Peyer's patch (tissue), 4 donors: ENCODE measurements around the gene KLHL25.
"Not testable (repeated sequence)": the region's sequence is repeated elsewhere in the genome, so short reads cannot be mapped to it uniquely, and the experiment has no call there.

ENCODE experiments used
- POLR2A ChIP-seq, 2 donors: fragments of 450-650 bp; IDR thresholded peaks; one replicate each; pipeline ENCODE4 v1.5.1; 2017; ENCODE audit warnings: antibody characterized with exemption in 2 of 2, mild to moderate bottlenecking in 2 of 2, moderate library complexity in 2 of 2
- TF ChIP-seq, protein P1 (sequence below), 6 experiments: fragments of 450-650 bp in 4 of 6; fragments of 200-600 bp in 2 of 6; sonication (generic) in 1 of 6; IDR thresholded peaks; one replicate each; pipeline ENCODE4 v1.5.1; 2017 to 2019; ENCODE audit warnings: antibody characterized with exemption in 6 of 6, mild to moderate bottlenecking in 3 of 6, moderate library complexity in 1 of 6

DNA sequence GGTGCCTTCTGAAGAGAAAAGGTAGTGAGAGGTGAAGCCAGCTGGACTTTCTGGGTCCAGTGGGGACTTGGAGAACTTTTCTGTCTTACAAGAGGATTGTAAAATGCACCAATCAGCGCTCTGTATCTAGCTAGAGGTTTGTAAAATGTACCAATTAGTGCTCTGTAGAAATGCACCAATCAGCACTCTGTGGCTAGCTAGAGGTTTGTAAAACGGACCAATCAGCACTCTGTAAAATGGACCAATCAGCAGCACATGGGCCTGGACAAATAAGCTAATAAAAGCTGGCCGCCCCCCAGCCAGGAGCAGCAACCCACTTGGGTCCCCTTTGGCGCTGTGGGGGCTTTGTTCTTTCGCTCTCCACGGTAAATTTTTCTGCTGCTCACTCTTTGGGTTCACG, 1.6 kb upstream of the KLHL25 start:
- TF ChIP-seq, protein P1, sequence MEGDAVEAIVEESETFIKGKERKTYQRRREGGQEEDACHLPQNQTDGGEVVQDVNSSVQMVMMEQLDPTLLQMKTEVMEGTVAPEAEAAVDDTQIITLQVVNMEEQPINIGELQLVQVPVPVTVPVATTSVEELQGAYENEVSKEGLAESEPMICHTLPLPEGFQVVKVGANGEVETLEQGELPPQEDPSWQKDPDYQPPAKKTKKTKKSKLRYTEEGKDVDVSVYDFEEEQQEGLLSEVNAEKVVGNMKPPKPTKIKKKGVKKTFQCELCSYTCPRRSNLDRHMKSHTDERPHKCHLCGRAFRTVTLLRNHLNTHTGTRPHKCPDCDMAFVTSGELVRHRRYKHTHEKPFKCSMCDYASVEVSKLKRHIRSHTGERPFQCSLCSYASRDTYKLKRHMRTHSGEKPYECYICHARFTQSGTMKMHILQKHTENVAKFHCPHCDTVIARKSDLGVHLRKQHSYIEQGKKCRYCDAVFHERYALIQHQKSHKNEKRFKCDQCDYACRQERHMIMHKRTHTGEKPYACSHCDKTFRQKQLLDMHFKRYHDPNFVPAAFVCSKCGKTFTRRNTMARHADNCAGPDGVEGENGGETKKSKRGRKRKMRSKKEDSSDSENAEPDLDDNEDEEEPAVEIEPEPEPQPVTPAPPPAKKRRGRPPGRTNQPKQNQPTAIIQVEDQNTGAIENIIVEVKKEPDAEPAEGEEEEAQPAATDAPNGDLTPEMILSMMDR (IDR thresholded peaks at IDR 0.05), result not testable (repeated sequence)
- TF ChIP-seq POLR2A (IDR thresholded peaks at IDR 0.05), result not testable (repeated sequence)
